H54 (cell line): ENCODE data around the gene NAA16.
"Not testable (repeated sequence)": the region's sequence is repeated elsewhere in the genome, so short reads cannot be mapped to it uniquely, and the experiment has no call there.

Source experiments
- DNase-seq: peaks from one replicate; pipeline ENCODE4 v3.0.0; 2011; ENCODE audit warnings: low spot score, mixed read lengths; ENCODE audit not compliant: insufficient read length
- FAIRE-seq: peaks from 3 replicates; lab custom pipeline; 2011; peaks lifted over from hg19 to GRCh38; lab: Jason Lieb, UNC
- POLR2A ChIP-seq: IDR thresholded peaks from 2 replicates; pipeline ENCODE4 v1.6.1; 2011; ENCODE audit warnings: low read depth, mild to moderate bottlenecking, low read length

Gene NAA16

DNA sequence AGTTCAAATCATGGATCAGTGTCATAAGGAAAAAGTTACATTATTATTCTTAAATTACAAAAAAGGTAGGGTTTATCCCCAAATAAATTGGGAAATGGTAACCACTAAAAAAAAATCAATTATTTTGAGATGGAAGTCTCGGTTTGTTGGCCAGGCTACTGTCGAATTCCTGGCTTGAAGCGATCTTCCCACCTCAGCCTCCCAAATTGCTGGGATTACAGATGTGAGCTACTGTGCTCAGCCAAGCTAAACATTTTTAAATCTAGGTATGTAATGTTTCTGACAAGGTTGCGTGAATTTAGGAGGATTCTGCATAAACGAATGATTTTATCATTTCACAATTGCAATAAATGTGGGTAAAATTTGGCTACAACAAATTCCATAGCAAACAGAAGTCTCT lies 2.0 kb downstream of the NAA16 start:
- FAIRE-seq (no peak), DNase-seq (no peak)
- no peak for TF ChIP-seq POLR2A

DNA sequence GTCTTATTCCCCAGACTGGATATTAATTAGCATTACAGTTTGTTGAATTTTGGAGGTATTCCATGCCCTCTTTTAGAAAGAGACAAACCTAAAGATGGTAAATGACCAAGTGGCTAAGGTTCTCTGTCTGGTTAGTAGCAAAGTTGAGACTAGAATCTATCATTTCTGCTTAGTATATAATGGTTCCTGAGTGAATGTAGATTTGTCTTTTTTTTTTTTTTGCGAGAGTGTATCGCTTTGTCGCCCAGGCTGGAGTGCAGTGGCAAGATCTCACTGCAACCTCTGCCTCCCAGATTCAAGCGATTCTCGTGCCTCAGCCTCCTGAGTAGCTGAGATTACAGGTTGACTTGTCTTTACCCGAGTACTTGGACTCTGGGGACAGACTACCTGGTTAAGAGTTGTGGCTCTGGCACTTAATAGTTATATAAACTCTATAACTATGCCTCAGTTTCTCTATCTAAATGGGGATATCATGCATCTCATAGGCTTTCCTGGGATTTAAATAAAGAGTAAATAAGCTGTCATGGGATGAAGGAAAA lies 2.7 kb downstream of the NAA16 start:
- no peak for TF ChIP-seq POLR2A
- FAIRE-seq: no peak
- DNase-seq: no peak

DNA sequence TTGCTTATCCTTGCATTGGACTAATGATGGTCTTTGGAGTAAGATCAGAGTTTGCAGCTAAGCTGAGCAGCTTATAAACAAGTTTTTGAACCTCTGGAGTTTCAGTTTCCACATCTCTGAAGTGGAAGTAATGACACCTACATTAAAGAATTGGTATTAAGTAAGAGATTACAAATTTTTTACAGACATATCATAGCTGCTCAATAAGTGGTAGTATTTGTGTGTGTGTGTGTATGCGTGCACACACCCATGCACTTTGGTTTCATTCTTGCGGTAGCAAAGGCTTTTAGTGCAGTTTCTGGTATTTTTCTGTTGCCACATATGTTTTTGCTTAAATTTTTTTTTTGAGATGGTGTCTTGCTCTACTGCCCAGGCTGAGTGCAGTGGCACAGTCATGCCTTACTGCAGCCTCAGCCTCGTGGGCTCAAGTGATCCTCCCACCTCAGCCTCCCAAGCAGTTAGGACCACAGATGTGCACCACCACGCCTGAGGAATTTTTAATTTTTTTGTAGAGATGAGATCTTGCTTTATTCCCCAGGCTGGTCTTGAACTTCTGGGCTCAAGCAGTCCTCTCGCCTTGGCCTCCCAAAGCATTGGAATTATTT lies 4.5 kb downstream of the NAA16 start:
- DNase-seq (no peak), FAIRE-seq (no peak)
- no peak for TF ChIP-seq POLR2A

DNA sequence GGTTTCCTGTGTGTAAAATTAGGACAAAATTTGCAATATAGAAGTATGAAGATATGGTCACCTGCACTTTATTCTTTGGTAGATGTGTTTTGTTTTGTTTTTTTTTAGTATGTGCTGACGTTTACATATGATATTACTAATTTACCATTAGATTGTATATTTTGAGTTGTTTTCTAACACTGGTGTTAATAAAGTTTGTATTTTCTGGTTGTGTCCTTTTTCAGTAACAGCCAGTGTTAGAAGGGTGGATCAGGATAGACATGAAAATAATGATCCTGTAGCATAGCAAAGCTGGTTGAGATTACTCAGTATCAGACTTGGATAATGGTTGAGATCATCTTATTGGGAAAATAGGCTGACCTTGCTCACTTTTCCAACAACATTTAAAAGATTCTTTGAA lies 6.2 kb downstream of the NAA16 start:
- FAIRE-seq (no peak), DNase-seq (no peak)
- no peak for TF ChIP-seq POLR2A

DNA sequence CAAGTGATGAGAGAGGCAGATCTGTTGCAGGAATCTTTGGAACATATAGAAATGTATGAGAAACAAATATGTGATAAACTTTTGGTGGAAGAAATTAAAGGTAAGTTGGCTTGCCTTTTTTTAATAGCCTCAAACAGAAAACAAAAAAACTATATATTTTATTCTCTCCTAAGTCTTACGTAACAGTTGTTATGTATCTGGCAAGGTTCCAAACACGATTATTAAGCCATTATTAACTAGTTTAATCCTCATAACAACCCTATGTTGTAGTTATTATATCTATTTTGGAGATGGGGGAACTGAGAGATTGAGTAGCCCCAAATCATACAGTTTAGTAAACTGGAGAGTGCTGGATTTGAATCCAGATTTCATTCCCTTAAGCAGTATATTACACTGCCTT lies 14.7 kb downstream of the NAA16 start:
- DNase-seq (no peak), FAIRE-seq (no peak)

DNA sequence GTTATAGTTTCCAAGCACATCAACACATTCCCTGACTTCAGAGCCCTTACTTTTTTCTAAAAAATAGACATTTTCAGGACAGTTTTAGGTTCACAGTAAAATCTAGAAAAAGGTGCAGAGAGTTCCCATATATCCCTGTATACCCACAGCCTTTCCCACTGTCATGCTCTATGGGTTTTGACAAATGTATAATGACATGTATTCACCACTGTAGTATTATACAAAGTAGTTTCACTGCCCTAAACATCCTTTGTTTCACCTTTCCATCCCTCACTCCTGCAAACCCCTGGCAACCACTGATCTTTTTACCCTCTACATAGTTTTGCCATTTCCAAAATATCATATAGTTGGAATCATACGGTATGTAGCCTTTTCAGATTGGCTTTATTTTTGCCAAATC lies 15.6 kb downstream of the NAA16 start:
- DNase-seq: no peak
- no peak for FAIRE-seq
- TF ChIP-seq POLR2A: no peak

More for the DNA sequence above, 14.7 kb downstream of the NAA16 start:
- TF ChIP-seq POLR2A: no peak

DNA sequence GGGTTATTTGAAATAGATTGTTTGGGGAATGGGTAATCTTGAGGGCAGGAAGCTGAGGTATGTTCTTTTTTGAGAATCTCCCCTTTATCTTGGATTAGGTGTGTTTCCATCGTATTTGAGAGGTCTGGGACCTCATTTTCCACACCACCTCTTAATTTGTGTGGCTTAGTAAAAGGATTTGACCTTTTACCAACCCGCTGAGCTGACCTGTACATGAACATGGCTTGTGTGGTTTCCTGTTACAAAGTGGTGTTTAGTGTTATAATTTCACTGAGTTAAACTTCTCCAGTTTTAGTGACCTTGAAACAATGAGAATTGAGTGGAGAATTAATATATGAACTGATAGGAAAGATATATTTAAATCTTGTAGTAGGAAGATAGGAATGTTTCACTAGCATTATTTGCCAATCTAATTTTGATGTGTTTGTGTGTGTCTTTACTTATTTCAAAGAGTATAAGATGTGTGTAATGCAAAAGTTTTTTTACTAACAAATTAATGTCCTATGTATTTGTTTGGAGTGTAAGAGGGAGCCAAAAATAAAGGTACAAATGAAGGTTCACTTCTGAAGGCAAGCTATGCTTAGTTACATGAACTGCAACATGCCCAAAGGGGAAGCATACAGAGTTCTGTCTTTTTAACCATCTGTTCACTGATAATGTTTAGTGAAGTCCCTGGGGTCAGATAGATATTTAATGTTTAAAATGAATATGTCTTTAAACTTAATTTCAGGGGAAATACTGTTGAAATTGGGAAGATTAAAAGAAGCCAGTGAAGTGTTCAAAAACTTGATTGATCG lies 17.1 kb downstream of the NAA16 start:
- no peak for TF ChIP-seq POLR2A
- FAIRE-seq (no peak), DNase-seq (no peak)

DNA sequence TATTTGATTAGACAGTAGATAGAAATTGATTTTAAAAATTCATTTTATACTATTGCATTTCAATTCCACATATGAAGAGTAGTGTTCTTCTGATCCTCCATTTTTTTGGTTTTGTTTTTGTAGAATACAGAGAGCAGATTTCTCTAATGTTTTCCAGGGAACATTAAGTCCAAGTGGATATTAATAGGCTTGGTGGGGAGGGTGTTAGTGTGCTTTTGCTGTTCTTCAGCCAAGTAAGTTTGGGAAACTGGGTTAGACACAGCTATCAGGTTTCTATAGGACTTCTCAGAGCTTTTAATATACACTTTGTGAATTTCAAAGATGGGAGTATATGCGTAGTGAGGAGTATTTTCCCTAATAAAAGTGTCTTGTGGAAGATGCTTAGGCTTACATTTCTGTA lies 21.8 kb downstream of the NAA16 start:
- FAIRE-seq (no peak), DNase-seq (no peak)
- no peak for TF ChIP-seq POLR2A

DNA sequence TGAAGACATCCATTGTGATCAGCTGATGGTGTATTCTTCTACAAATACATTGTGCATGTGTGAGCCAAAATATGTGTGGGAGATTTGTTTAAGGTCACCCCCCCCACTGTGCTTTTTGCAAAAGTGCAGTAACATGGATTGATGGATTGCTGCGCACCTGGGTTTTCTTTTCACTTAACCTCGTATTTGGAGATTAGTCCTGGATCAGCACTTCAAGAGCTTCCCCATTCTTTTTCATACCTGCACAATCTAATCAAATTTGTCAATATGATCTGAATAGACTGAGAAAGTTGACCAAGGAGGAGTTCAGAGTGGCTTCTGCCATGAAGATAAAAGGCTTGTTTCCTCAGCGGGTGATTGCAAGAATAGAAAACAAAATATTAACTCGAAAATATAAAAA lies 23.7 kb downstream of the NAA16 start:
- TF ChIP-seq POLR2A: no peak
- DNase-seq (no peak), FAIRE-seq (no peak)

DNA sequence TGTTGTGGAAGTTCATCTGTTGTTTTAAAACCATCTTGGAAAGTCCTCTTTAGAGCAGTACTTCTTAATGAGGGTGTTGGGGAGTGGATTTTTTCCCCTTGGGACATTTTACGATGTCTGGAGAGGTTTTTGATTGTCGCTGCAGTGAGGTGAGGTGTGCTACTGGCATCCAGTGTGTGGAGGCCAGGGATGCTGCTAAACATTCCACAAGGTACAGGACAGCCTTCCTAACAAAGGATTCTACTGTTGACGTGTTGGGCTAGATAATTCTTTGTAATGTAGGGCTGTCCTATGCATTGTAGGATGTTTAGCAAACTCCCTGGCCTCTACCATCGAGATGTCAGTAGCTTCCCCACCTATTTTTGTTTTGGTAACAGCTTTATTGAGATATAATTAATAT lies 33.3 kb downstream of the NAA16 start:
- DNase-seq (no peak), FAIRE-seq (no peak)
- no peak for TF ChIP-seq POLR2A

DNA sequence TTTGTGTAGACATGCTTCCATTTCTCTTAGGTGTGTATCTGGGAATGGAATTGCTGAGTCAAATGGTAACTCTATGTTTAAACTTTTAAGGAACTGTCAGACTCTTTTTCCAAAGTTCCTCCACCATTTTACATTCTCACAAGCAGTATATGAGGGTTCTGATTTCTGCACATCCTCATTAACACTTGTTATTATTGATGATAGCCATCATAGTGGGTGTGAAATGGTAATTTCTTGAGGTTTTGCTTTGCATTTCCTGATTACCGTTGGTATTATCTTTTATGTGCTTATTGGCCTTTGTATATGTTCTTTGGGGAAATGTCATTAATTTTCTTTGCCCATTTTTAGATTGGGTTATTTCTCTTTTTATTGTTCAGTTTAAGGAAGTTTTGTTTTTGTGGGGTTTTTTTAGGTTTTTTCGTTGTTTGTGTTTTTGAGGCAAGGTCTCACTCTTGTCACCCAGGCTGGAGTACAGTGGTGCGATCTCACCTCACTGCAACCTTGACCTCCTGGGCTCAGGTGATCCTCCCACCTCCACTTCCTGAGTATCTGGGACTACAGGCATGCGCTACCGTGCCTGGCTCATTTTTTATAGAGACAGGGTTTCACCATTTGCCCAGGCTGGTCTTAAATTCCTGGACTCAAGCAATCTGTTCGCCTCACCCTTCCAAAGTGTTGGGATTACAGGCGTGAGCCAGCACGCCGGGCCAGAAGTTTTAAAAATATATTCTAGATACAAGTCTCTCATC lies 34.3 kb downstream of the NAA16 start:
- no peak for TF ChIP-seq POLR2A
- FAIRE-seq: no peak
- DNase-seq: no peak

DNA sequence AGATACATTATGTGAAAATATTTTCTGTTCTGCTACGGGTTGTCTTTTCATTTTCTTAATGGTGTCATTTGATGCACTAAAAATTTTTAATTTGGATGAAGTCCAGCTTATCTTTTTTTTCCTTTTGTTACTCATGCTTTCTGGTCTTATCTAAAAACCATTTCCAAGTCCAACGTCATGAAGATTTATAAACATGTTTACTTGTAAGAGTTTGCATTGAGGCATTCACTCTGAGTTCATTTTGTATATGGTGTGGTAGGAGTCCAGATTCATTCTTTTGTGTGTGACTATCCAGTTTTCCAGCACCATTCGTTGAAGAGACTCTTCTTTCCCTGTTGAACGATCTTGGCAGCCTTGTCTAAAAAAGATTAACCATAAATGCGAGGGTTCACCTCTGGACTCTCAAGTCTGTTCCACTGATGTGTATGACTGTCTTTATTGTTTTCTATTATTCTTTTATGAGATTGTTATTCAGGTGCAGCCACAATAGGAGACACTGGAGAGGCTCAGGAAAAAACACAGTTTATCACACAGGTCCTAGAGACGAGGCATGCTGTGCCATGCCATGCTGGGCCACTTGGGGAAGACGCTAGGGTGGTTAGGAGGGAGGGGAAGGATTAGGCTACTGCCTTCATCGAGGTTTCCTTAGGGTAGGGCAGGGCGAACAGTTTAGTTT lies 35.0 kb downstream of the NAA16 start:
- DNase-seq: no peak
- no peak for TF ChIP-seq POLR2A
- FAIRE-seq: no peak

DNA sequence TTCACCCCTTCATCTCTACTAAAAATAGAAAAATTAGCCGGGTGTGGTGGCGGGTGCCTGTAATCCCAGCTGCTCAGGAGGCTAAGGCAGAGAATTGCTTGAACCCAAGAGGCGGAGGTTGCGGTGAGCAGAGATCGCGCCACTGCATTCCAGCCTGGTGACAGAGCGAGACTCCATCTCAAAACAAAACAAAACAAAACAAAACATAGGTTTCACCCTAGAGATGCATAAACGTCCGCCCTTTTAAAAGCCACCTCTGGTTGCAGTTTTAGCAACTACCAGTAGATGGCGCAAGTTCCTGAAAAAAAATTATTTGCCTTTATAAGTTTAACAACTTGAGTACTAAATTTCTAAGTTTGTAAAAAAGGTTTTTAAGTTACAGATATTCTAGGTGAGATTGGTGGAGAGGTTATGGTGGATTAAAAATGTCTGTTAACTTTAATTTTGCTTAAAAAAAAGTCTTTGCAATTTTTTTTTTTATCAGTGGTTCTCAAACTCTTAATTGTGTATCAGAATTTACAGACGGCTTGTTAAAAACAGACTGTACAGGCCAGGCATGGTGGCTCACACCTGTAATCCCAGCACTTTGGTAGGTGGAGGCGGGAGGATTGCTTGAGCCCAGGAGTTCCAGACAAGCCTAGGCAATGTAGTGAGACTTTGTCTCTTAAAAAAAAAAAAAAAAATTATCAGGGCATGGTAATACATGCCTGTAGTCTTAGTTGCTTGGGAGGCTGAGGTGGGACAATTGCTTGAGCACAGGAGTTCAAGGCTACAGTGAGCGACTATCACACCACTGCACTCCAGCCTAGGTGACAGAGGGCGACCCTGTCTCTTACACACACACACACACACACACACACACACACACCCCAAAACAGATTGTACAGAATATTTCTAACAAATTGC lies 42.1 kb downstream of the NAA16 start:
- FAIRE-seq (peak; percentile 38), DNase-seq (peak; percentile 3)
- TF ChIP-seq POLR2A: no peak

DNA sequence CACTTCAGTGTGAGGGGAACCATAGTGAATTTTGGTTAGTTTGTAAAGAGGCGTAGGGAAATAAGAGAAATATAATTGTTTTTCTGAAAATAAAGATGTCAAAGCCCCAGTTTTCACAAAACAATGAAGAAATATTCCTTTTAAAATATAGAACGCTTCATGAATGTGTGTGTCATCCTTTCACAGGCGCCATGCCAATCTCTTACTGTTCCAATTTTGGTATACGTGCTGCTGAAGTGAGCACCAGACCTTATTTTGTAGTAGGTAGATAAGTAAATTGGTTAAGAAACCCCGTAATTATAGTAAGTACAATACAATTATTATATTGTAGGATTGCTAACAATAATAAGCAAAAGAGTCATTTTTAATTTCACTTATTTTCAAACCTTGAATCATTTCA lies 43.3 kb downstream of the NAA16 start:
- DNase-seq (no peak), FAIRE-seq (no peak)
- no peak for TF ChIP-seq POLR2A

DNA sequence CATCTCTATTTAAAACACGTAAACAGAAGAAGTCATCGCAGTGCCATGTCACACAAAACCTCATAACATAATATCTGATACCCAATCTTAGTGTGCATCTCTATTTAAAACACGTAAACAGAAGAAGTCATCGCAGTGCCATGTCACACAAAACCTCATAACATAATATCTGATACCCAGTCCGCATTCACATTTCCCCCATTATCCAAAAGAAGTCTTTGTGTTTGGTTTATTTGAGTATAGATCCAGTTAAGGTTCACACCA lies 45.2 kb downstream of the NAA16 start:
- FAIRE-seq, DNase-seq: not testable (repeated sequence)
